ENCODE data around the gene OLFM1.
"Not testable (repeated sequence)": the region's sequence is repeated elsewhere in the genome, so short reads cannot be mapped to it uniquely, and the experiment has no call there.

Gene OLFM1

DNA sequence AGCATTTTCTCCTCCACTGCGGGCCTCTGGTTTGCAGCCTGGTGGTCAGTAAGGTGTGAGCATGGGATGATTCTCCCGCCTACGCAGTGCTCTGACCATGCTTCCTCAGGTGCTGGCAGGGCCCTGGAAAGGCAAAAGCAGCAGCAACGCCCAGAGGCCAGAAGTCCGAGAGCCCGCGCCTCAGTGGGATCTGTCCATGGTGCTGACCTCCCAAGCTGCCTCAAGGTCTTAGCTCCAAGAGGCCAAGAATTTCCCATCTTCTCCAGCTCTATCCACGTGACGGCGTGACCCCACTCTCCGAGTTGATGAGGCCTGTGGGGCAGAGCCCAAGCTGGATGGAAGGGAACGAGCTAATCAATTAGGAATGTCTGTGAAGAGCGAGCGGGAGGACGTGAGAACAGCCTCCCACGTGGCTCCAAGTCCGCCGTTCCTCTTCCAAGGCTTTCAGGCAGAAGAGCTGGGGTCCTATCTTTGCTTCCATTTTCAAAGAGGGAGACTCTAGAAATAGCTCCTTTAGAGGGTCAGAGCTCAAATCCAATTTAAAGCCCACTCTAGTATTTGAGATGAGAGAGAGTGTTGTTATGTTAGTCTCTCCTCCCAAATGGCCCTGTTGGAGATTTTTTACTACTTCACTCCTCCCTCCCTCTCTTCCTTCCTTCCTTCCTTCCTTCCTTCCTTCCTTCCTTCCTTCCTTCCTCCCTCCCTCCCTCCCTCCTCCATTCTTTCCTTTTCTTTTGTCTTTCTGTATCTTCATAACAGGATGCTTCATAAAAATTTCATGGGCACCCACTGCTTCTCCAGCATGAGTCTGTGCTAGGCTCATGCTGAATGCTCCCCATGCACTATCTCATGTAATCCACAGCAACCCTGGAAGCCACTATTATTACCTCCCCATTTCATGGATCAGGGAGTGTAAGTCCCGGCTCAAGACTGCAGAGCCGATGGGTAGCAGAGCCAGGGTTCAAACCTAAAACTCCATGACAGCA lies 69.3 kb downstream of the OLFM1 start:
- no peak for DNase-seq

DNA sequence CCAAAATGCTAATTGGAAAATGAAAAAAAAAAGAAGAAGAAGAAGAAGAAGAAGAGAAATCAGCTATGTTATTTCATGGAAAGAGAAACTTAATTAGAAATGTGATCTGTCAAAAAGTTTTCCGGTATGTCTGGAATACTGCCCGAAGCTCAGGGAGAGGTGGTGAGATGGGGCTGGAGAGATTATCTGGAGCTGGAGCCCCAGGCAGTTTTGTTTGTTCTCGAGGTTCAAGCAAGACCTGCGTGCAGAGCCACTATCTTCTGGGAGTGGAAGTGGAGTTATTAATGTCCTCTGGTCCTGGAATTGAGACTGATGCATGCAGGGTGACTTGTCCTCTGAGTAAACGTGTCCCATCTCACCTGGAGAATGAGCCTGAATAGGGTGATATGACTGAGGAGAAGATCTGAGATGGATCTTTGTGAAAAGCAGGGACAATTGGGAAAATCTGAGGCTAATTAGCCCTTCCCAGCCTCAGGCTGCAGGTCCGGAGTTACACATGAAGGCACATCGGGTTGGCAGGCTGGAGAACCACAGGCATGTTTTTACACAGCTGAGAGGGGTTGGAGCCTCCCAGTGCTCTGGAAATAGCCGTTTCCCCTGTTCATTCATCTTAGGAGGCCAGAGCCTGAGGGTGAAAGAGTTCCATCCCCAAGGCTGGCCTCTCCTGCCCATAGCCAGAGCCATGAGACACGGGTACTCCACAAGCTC lies 70.5 kb downstream of the OLFM1 start:
- no peak for DNase-seq

DNA sequence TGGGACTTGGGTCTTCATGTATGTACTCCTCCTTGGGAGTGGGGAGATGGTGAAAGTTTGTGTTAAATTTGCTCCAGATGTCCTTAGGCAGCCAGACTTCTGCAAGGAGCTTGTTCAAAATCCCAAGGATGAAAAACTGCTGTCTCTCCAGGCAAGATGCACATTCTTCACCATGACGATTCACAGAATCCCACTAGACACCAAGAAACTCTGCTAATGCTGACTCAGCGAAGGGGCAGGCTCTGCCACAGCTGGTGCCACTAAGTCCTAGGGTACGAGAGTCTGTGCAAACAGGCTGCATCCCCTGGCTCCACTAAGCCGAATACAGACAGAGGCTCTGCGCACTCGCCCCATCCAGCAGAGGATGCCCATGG lies 71.1 kb downstream of the OLFM1 start:
- no peak for DNase-seq

DNA sequence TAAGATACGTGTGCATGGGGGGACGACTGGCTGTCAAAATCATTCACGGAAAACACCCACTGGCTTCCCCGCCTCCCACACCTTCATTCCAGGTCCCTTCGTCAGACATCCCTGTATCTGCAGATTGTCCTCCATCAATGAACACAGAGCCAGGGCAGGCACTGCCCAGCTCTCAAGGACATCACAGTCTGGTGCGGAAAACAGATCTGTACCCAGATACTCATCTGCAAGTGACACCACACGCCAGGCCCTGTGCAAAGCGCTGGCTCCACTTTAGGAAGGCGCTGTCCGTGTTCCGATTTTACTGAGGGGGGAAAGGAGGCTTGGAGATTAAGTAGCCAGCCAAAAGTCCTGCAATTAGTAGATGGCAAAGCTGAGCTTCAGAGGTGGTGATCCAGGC lies 72.3 kb downstream of the OLFM1 start:
- DNase-seq = no peak

DNA sequence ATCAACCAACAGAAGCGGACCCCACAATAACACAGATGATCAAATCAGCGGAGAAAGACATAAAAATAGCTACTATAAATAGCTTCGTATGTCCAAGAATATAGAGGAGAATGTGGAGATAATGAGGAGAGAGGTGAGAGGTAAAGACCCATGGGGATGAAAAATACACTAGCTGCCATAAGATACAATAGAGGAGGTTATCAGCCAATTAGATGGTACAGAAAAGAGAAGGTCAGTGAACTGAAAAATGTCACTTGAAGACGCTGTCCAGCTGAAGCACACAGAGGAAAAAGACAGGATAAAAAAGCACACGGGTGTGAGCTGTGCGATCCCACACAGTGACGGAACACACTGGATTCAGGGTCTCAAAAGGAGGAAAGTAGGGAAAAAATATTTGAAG lies 73.4 kb downstream of the OLFM1 start:
- no peak for DNase-seq

DNA sequence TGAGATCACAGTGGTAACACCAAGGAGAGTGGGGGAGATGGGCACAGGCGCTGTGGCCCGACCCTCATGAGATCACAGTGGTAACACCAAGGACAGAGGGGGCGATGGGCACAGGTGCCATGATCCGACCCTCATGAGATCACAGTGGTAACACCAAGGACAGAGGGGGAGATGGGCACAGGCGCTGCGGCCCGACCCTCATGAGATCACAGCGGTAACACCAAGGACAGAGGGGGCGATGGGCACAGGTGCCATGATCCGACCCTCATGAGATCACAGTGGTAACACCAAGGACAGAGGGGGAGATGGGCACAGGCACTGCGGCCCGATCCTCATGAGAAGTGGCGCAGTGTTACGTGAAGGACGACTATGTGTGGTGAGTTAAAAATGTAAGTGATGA lies 75.1 kb downstream of the OLFM1 start:
- not testable (repeated sequence) for DNase-seq

DNA sequence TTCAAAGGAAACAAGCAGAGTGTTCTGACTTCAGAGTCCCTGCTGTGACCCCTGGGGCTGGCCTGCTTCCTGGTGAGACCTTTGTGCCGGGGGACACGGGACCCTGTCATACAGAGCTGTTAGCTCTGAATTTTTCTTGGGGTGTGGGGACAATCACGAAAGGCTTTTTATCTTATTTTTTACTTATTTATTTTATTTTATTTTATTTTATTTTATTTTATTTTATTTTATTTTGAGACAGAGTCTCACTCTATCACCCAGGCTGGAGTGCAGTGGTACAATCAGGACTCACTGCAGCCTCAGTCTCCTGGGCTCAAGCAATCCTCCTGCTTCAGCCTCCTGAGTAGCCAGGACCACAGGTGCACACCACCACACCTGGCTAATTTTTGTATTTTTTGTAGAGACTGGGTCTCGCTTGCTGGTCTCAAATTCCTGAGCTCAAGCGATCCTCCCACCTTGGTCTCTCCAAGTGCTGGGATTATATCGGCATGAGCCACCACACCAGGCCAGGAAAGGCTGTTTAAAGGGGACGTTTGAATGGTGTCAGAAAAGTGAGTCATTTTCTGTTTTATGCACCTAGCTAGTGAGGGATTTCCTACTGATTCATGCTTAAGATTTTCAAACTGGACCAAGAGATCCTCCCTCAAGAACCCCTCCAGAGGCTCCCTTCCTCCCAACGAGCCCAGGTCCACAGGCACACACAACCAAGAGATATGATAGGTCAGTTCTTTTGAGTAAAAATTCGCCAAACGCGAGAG lies 75.7 kb downstream of the OLFM1 start:
- no peak for DNase-seq

DNA sequence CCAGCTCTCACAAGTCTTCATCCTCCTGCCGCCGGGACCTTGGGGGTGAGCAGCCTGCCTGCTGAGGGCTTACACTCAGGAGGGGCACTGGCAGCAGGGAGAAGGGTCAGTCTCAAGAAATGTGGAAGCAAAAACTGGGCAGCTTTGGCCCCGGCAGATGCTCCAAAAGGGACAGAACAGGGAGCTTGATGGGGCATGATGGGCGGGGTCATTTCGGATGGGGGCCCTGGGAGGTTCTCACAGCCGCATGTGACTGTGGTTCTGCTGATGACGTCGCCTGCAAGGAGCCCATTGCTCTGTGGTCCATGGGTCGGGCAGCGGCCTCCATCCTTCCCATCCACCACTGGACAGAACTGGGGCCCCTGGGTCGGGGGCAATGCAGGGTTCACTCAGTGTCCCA lies 76.6 kb downstream of the OLFM1 start:
- no peak for DNase-seq

DNA sequence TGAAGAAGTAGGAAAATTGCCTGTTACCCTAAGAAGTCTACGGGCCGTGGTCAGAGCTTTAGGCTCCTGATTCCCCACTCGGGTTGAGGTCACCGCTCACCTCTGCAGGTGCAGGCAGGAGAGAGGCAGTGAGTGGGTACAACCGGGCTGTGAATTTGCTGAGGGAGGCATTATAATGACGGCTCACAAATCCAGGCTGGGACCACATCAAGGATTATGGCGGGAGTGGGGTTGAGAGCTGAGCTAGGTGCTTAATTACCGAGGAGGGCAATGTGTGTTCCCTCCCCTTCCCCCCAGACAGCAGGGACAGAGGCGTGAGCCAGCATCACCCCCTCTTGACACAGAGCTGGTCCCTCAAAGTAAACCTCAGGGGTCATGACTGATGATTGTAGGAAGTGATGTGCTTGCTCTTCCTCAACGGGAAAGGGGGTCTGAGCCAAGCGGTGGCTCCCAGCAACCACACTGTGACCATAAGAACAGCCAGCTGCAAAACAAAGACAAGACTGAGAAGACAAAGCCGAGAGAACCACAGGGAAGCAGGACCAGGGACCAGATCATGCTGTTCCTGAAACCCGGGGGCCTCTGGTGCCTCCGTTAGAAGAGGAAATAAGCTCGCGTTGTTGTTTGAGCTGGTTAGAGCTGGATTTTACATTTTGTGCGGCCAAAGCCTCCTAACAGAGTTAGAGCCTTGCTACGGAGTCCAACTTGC lies 77.7 kb downstream of the OLFM1 start:
- no peak for DNase-seq

DNA sequence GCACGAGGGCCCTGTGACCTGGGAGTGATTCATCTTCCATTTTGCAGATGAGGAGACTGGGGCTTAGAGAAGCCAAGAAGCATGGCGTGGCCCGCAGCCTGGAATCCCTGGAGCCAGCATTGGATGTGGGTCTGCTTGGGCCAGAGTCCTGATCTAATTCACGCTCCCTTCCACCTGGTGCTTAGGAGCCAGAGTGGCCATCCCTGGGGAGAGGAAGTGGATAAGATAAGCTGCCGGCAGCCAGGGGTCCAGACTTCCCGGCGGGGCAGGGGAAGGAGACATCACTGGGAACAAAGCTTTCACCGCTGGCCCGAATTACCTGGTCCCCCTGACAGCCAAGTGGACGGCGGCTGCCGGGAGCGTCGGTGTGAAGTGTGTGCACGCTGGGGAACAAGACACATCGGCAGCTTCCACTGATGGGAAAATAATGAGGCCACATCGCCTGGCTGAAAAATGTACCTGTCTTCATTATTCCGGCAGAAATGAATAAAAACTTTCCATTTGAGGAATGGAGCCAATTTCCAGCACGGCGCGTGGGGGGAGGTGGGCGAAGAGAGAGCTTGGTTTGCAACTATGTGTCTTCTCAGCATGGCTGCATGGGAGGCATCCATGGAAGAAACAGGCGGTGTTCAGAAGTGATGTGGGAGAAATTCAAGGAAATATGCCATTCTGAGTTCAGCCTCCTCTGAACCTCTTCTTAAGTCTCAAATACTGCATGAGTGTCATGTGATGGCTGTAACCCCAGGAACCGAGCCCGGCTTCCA lies 78.5 kb downstream of the OLFM1 start:
- DNase-seq = no peak

DNA sequence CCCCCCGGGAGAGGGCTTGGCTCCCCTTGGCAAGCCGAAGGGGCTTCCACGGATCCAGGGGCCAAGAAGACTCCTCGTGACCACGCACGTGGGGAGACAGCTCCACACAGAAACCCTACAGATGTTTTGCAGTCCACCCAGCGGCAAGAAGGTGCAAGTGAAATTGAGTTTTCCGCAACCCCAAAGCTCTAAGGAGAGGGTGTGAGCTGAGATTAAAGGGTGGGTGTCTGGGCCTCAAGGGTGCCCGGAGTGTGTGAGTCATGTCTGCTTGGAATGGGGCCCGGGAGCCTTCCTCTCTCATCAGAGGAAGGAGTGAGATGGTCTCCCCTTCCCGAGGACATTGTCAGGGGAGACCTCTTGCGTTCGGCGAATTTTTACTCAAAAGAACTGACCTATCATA lies 79.1 kb downstream of the OLFM1 start:
- DNase-seq = no peak

DNA sequence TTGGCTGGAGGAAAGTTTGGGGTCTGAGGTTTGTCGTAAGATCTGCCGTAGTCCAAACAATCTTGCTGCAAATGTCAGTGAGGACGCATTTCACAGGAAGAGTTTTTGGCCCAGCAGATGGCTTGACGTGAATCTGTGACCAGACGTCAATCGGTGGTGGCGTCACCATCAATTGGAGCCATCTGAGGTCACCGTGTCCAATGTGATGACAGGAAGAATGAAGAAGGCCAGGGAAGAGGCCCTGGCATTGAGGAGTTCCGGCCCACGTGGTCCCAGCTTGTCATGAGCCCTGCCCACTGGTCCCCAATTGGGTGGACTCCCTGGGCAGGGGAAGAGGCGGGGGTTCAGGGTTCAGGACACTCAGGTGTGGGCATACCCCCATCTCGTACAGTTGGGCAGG lies 79.9 kb downstream of the OLFM1 start:
- no peak for DNase-seq

DNA sequence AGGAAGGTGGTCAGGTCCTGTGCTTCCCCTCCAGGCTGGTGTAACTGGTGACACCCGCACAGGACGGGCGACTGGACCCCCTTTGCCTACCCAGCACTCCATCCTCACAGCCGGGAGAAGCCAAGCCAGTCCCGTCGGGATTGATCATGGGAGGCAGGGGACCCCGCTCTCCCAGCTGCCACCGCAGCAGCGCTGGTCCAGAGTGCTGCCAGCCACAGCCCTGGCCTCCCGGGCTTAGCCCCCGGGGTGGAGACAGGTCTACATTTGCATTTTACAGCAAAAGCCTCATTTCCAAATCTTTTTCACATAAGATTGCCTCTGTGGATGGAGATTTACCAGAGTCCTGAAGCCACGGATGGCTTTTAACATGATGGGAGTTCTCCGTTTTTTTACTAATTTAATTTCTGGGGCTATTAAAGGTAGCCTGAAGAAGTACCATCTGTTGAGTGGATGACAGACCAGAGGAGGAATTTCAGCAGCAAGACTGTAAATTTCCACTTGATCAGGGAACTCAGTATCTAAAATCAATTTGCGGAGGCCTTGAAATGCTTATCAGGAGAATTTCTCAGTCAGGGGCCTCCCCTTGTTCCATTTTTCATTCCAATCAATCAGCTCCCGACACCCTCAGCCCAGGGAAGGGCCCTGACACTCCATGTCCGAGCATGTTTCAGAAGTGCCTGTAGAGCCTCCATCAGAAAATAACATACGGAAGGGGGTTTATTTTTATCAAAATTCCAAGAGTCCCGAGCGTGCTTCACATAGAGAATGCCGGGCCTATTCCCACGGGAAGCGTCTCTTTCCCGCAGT lies 80.6 kb downstream of the OLFM1 start:
- no peak for DNase-seq

DNA sequence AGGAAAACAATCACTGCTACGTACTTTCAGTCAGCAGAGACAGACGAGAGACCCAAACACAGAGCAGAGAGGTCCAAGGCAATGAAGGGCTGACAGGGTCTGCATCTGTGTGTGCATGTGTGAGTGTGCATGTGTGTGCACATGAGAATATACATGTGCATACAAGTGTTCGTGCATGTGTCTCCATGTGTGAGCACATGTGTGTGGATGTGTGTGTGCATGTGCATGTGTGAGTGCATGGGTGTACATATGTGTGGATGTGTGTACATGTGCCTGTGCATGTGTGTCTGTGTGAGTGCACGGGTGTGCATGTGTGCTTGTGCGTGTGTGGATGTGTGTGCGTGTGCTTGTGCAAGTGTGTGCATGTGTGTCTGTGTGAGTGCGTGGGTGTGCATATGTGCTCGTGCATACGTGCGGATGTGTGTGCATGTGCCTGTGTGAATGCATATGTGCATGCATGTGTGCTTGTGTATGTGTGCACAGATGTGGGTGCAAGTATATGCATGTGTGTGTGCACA lies 82.3 kb downstream of the OLFM1 start:
- DNase-seq = no peak

DNA sequence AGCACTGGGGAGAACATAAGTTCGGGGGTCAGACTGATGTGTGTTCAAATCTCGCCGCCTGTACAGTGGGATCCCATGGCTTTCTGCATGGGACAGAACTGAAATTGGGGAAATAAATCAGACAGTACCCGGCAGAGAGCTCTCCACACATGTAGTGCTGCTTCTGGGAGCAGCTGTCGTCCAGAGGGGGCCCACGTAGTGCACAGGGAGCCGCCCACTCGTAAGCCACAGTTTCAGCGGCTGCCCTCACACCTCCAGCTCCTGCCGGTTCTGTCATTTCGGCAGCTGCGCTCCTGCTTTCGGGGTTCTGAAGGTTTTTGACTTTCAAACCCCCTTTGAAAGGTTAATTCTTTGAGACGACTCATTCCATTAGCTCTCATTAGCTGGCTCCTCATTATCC lies 83.1 kb downstream of the OLFM1 start:
- DNase-seq = no peak

Data from NCI-H146 (cell line).